GM23248 (cell line): Measurements from ENCODE around the gene PTPRN2.

ENCODE experiments used
- EZH2 ChIP-seq: fragments of 200-600 bp; sonication (generic); IDR thresholded peaks from 2 replicates; pipeline ENCODE4 v1.6.1; 2018; ENCODE audit warnings: antibody characterized with exemption, mild to moderate bottlenecking; ENCODE audit not compliant: insufficient read depth, poor library complexity, severe bottlenecking
- EZH2phosphoT487 ChIP-seq: fragments of 200-600 bp; sonication (generic); IDR thresholded peaks from 2 replicates; pipeline ENCODE4 v1.6.1; 2018; ENCODE audit warnings: antibody characterized with exemption, moderate library complexity, mild to moderate bottlenecking, low read depth; ENCODE audit not compliant: insufficient read depth

- TF ChIP-seq EZH2: no peak
- no peak for TF ChIP-seq EZH2phosphoT487
Measured at GRCh38 chr7:157973971-157974677, 613.5 kb downstream of the PTPRN2 start.
